Measurements from ENCODE around the gene FOXJ1. TPM values are rescaled to one million over a fixed set of nuclear protein-coding genes. Genes with fewer than 3 reads are reported as not detected.

Gene FOXJ1
- total RNA-seq, 1 experiment from 2014 or later, result not detected

- ChIA-PET POLR2A (no interaction called here), CTCF (interaction anchor here (0.6 kb wide), 1 partner anchor 615 kb away, joined by 4 read pairs; no protein-coding TSS in a partner anchor)
- H3K36me3 Mint-ChIP-seq (ENCODE audit: insufficient read depth, unreplicated experiment), result no peaks in the 10 kb centered on the region
- no TSS peak for BruUV-seq (replicated peaks)
- no peaks in the 10 kb centered on the region for H3K27me3 Mint-ChIP-seq (ENCODE audit: insufficient read depth, unreplicated experiment)
- no peaks in the 10 kb centered on the region for H3K4me1 Mint-ChIP-seq (ENCODE audit: insufficient read depth, unreplicated experiment)
- DNase-seq (ENCODE audit: unreplicated experiment), result no peak
- no peaks in the 10 kb centered on the region for H3K9me3 Mint-ChIP-seq (ENCODE audit: unreplicated experiment)
- no peak overlapping the region for H3K27ac Mint-ChIP-seq (ENCODE audit: low read depth, unreplicated experiment)
- TF ChIP-seq CTCF (IDR thresholded peaks at IDR 0.05; ENCODE audit: unreplicated experiment), result no peak
- H3K4me3 Mint-ChIP-seq (ENCODE audit: unreplicated experiment), result no peak overlapping the region
- intact Hi-C loops (cut with micrococcal nuclease), result no loop called here
These were observed 2.7 kb downstream of the FOXJ1 start for GRCh38 chr17:76138234-76138895.

- intact Hi-C loops (cut with micrococcal nuclease), result no loop called here
- H3K27me3 Mint-ChIP-seq (ENCODE audit: insufficient read depth, unreplicated experiment), result no peaks in the 10 kb centered on the region
- peaks cover 4% of the 10 kb centered on the region for H3K4me1 Mint-ChIP-seq (ENCODE audit: insufficient read depth, unreplicated experiment)
- ChIA-PET CTCF (interaction anchor here (0.7 kb wide), 1 partner anchor 167 kb away, joined by 3 read pairs; no protein-coding TSS in a partner anchor), POLR2A (no interaction called here)
- no peak overlapping the region for H3K4me3 Mint-ChIP-seq (ENCODE audit: unreplicated experiment)
- no peaks in the 10 kb centered on the region for H3K9me3 Mint-ChIP-seq (ENCODE audit: unreplicated experiment)
- H3K36me3 Mint-ChIP-seq (ENCODE audit: insufficient read depth, unreplicated experiment), result no peaks in the 10 kb centered on the region
- TF ChIP-seq CTCF (IDR thresholded peaks at IDR 0.05; ENCODE audit: unreplicated experiment), result no peak
- DNase-seq (ENCODE audit: unreplicated experiment), result no peak
- no TSS peak for BruUV-seq (replicated peaks)
- H3K27ac Mint-ChIP-seq (ENCODE audit: low read depth, unreplicated experiment), result no peak overlapping the region
These were observed 3.5 kb downstream of the FOXJ1 start for GRCh38 chr17:76137351-76138233.

GRCh38 chr17:76137001-76137350 is 4.1 kb downstream of the FOXJ1 start:
- Mint-ChIP-seq H3K27ac (ENCODE audit: low read depth, unreplicated experiment) (no peak overlapping the region), H3K27me3 (ENCODE audit: insufficient read depth, unreplicated experiment) (no peaks in the 10 kb centered on the region), H3K4me1 (ENCODE audit: insufficient read depth, unreplicated experiment) (peaks cover 10% of the 10 kb centered on the region), H3K36me3 (ENCODE audit: insufficient read depth, unreplicated experiment) (no peaks in the 10 kb centered on the region), H3K9me3 (ENCODE audit: unreplicated experiment) (no peaks in the 10 kb centered on the region), H3K4me3 (ENCODE audit: unreplicated experiment) (no peak overlapping the region)
- POLR2A ChIA-PET, result no interaction called here
- CTCF ChIA-PET, result interaction anchor here (0.7 kb wide), 1 partner anchor 11 kb away, joined by 3 read pairs; no protein-coding TSS in a partner anchor
- no peak for TF ChIP-seq CTCF (IDR thresholded peaks at IDR 0.05; ENCODE audit: unreplicated experiment)
- BruUV-seq (replicated peaks), result no TSS peak
- no peak for DNase-seq (ENCODE audit: unreplicated experiment)
- intact Hi-C loops (cut with micrococcal nuclease), result no loop called here

GRCh38 chr17:76136276-76137000 is 4.6 kb downstream of the FOXJ1 start:
- no TSS peak for BruUV-seq (replicated peaks)
- H3K9me3 Mint-ChIP-seq (ENCODE audit: unreplicated experiment), result no peaks in the 10 kb centered on the region
- H3K4me3 Mint-ChIP-seq (ENCODE audit: unreplicated experiment), result no peak overlapping the region
- no peak for TF ChIP-seq CTCF (IDR thresholded peaks at IDR 0.05; ENCODE audit: unreplicated experiment)
- DNase-seq (ENCODE audit: unreplicated experiment), result no peak
- CTCF ChIA-PET, result interaction anchor here (0.7 kb wide), 1 partner anchor 11 kb away, joined by 3 read pairs; no protein-coding TSS in a partner anchor
- POLR2A ChIA-PET, result no interaction called here
- H3K27ac Mint-ChIP-seq (ENCODE audit: low read depth, unreplicated experiment), result no peak overlapping the region
- H3K4me1 Mint-ChIP-seq (ENCODE audit: insufficient read depth, unreplicated experiment), result peaks cover 11% of the 10 kb centered on the region
- intact Hi-C loops (cut with micrococcal nuclease), result no loop called here
- H3K27me3 Mint-ChIP-seq (ENCODE audit: insufficient read depth, unreplicated experiment), result no peaks in the 10 kb centered on the region
- no peaks in the 10 kb centered on the region for H3K36me3 Mint-ChIP-seq (ENCODE audit: insufficient read depth, unreplicated experiment)

All from MCF 10A (cell line).